SK-N-SH (cell line): ENCODE data around the gene OR56A1. TPM values are rescaled to one million over a fixed set of nuclear protein-coding genes. Genes with fewer than 3 reads are reported as not detected.

ENCODE experiments used
- CTCF ChIA-PET: fragments of 300-600, 350-600 bp; formaldehyde crosslinking; extraction: SDS; loops from one replicate; lab custom pipeline; 2021; lab: Yijun Ruan, JAX
- POLR2A ChIA-PET: fragments of 350-600 bp; sonication (Branson Sonifier 250); formaldehyde crosslinking; extraction: SDS; loops from one replicate; lab custom pipeline; 2020; ENCODE audit warnings: antibody characterized with exemption, inconsistent platforms; lab: Yijun Ruan, JAX
- DNase-seq: peaks from one replicate; pipeline ENCODE4 v3.0.0; 2012
- H2AFZ ChIP-seq: fragments of 200-600 bp; sonication (generic); 2 replicates; pipeline ENCODE4 v1.8.1; 2016; ENCODE audit warnings: antibody characterized with exemption, mild to moderate bottlenecking, low read depth
- H3F3A ChIP-seq: fragments of 200-600 bp; sonication (generic); replicated peaks from 2 replicates; pipeline ENCODE3; 2016; ENCODE audit warnings: antibody characterized with exemption, mild to moderate bottlenecking; ENCODE audit not compliant: insufficient read depth
- H3K27ac ChIP-seq, 2 experiments: fragments of 200-500 bp in 1 of 2; fragments of 200-600 bp in 1 of 2; sonication (Bioruptor generic) in 1 of 2; sonication (generic), shearing (Covaris generic) in 1 of 2; 2 replicates each; pipeline versions ENCODE4 v1.5.1 to v1.6.1; 2014 to 2016; ENCODE audit warnings: low read depth in 2 of 2, inconsistent platforms in 1 of 2, low read length in 1 of 2, mild to moderate bottlenecking in 1 of 2, mixed read lengths in 1 of 2
- H3K27me3 ChIP-seq: fragments of 200-600 bp; sonication (generic), shearing (Covaris generic); 2 replicates; pipeline ENCODE4 v1.6.1; 2016; ENCODE audit warnings: mixed run types; ENCODE audit not compliant: insufficient read depth
- H3K36me3 ChIP-seq, 2 experiments: fragments of 200-500 bp in 1 of 2; fragments of 200-600 bp in 1 of 2; sonication (Bioruptor generic) in 1 of 2; sonication (generic) in 1 of 2; replicated peaks in 1 of 2; 2 replicates each; pipeline versions ENCODE3 to v1.5.1; 2014 to 2016; ENCODE audit warnings: low read length in 1 of 2, mild to moderate bottlenecking in 1 of 2; ENCODE audit not compliant: insufficient read depth in 2 of 2, control insufficient read depth in 1 of 2
- H3K4me1 ChIP-seq, 2 experiments: fragments of 200-500 bp in 1 of 2; fragments of 200-600 bp in 1 of 2; sonication (Bioruptor generic) in 1 of 2; sonication (generic), shearing (Covaris generic) in 1 of 2; 2 replicates each; pipeline versions ENCODE4 v1.5.1 to v1.6.1; 2014 to 2016; ENCODE audit warnings: low read depth in 1 of 2, low read length in 1 of 2, mixed run types in 1 of 2; ENCODE audit not compliant: insufficient read depth in 2 of 2, control insufficient read depth in 1 of 2
- H3K4me2 ChIP-seq: fragments of 200-600 bp; sonication (generic), shearing (Covaris generic); 2 replicates; pipeline ENCODE4 v1.6.1; 2017; ENCODE audit warnings: mixed run types
- H3K4me3 ChIP-seq, 2 experiments: fragments of 200-500 bp in 1 of 2; fragments of 200-600 bp in 1 of 2; sonication (Bioruptor generic) in 1 of 2; sonication (generic), shearing (Covaris generic) in 1 of 2; 2 replicates each; pipeline versions ENCODE4 v1.5.1 to v1.8.1; 2014 to 2016; ENCODE audit warnings: low read depth in 2 of 2, inconsistent platforms in 1 of 2, low read length in 1 of 2, mild to moderate bottlenecking in 1 of 2, mixed read lengths in 1 of 2, moderate library complexity in 1 of 2
- H3K79me2 ChIP-seq: fragments of 200-600 bp; sonication (generic); 2 replicates; pipeline ENCODE4 v1.8.1; 2017; ENCODE audit warnings: mild to moderate bottlenecking; ENCODE audit not compliant: insufficient read depth
- H3K9ac ChIP-seq: fragments of 200-600 bp; sonication (generic); 2 replicates; pipeline ENCODE4 v1.6.1; 2017; ENCODE audit warnings: mixed run types
- H3K9me2 ChIP-seq: fragments of 200-600 bp; sonication (generic); 2 replicates; pipeline ENCODE4 v1.6.1; 2017; ENCODE audit warnings: mixed run types
- H3K9me3 ChIP-seq: fragments of 200-600 bp; sonication (generic); 2 replicates; pipeline ENCODE4 v1.6.1; 2017; ENCODE audit warnings: mixed run types, mild to moderate bottlenecking, moderate library complexity
- H4K20me1 ChIP-seq: fragments of 200-600 bp; sonication (generic); 2 replicates; pipeline ENCODE4 v1.6.1; 2017; ENCODE audit warnings: mild to moderate bottlenecking, mixed run types; ENCODE audit not compliant: insufficient read depth
- EP300 ChIP-seq, 2 experiments: IDR thresholded peaks; 2 replicates each; pipeline versions ENCODE4 v1.4.0 to v1.6.1; 2012; ENCODE audit warnings: borderline replicate concordance in 1 of 2, low read depth in 1 of 2, low read length in 1 of 2
- FOSL2 ChIP-seq: IDR thresholded peaks from 2 replicates; pipeline ENCODE4 v1.4.0; 2012; ENCODE audit warnings: low read depth, mild to moderate bottlenecking, moderate library complexity, borderline replicate concordance
- FOXJ3 ChIP-seq: sonication (generic); formaldehyde crosslinking; IDR thresholded peaks from 2 replicates; pipeline ENCODE4 v1.5.1; 2020; ENCODE audit warnings: mild to moderate bottlenecking, missing genetic modification reagents
- FOXM1 ChIP-seq: IDR thresholded peaks from 2 replicates; pipeline ENCODE4 v1.4.0; 2012; ENCODE audit warnings: low read depth, mild to moderate bottlenecking
- MEF2A ChIP-seq: IDR thresholded peaks from 2 replicates; pipeline ENCODE4 v1.4.0; 2012; ENCODE audit warnings: low read depth, borderline replicate concordance
- NRF1 ChIP-seq: IDR thresholded peaks from 2 replicates; pipeline ENCODE4 v1.6.1; 2012; ENCODE audit warnings: low read depth, mild to moderate bottlenecking, low read length
- PBX3 ChIP-seq: IDR thresholded peaks from 2 replicates; pipeline ENCODE4; 2012
- RCOR1 ChIP-seq: fragments of 150-350 bp; IDR thresholded peaks from 2 replicates; pipeline ENCODE4 v1.6.1; 2017; ENCODE audit warnings: antibody characterized with exemption, low read length
- RFX5 ChIP-seq: IDR thresholded peaks from 2 replicates; pipeline ENCODE4 v1.6.1; 2012; ENCODE audit warnings: mild to moderate bottlenecking, improper control_type of control experiment, low read length
- TAF1 ChIP-seq: IDR thresholded peaks from 2 replicates; pipeline ENCODE4 v1.6.1; 2012; ENCODE audit warnings: low read depth, mild to moderate bottlenecking, low read length, moderate library complexity, borderline replicate concordance
- TEAD4 ChIP-seq: IDR thresholded peaks from 2 replicates; pipeline ENCODE4 v1.4.0; 2012; ENCODE audit warnings: mild to moderate bottlenecking, borderline replicate concordance; ENCODE audit not compliant: insufficient read depth
- USF1 ChIP-seq: IDR thresholded peaks from 2 replicates; pipeline ENCODE4 v1.4.0; 2012; ENCODE audit warnings: low read depth, borderline replicate concordance
- ZBTB33 ChIP-seq: IDR thresholded peaks from 2 replicates; pipeline ENCODE4 v1.4.0; 2012; ENCODE audit warnings: low read depth, borderline replicate concordance
- WGBS: methylation state at CpG from one replicate; pipeline ENCODE4 v1.1.6; 2017; ENCODE audit warnings: low lambda C conversion rate; 5-methylcytosine and 5-hydroxymethylcytosine counted together
- polyA plus RNA-seq, 3 experiments: library from polyadenylated mRNA; depleted of rRNA; stranded (reverse); fragments of >200 nt; gene quantifications; 2 replicates each; pipeline ENCODE4 v1.2.3, GENCODE V29; 2012

Gene OR56A1
- polyA plus RNA-seq, 1 of the 3 experiments (the other 2 are of a cell fraction) = not detected

GRCh38 chr11:6006395-6006794, 24.2 kb downstream of the OR56A1 start (continued):
- TF ChIP-seq PBX3 (no peak), ZBTB33 (no peak), NRF1 (no peak)

- no peak for DNase-seq
- H2AFZ ChIP-seq = no peak overlapping the region
- ChIA-PET POLR2A (no interaction called here), CTCF (interaction anchor here (1.0 kb wide), 1 partner anchor 10 kb away, joined by 5 read pairs; no protein-coding TSS in a partner anchor)
- H3K9me2 ChIP-seq = no peaks in the 10 kb centered on the region
- H3F3A ChIP-seq = no peaks in the 10 kb centered on the region
- no peaks in the 10 kb centered on the region for H3K4me1 ChIP-seq
- no peaks in the 10 kb centered on the region for H3K9me3 ChIP-seq
- H3K27ac ChIP-seq = no peak overlapping the region
- 0% methylated on average over 7 of the region's 7 CpGs for WGBS
- H3K79me2 ChIP-seq = no peaks in the 10 kb centered on the region
- TF ChIP-seq MEF2A = no peak
- no peak for TF ChIP-seq TAF1
- TF ChIP-seq NRF1 = no peak
- no peak for TF ChIP-seq PBX3
- TF ChIP-seq USF1 = no peak
- no peak for TF ChIP-seq FOXJ3 (CRISPR knock-in tag)
- no peak for TF ChIP-seq TEAD4
- TF ChIP-seq RCOR1 = no peak
- TF ChIP-seq RFX5 = no peak
- no peak for TF ChIP-seq EP300 (IDR thresholded peaks at IDR 0.05; ENCODE audit: borderline replicate concordance in 1 of 2, low read depth in 1 of 2, low read length in 1 of 2)
- TF ChIP-seq ZBTB33 = no peak
- TF ChIP-seq FOSL2 = no peak
- TF ChIP-seq FOXM1 = no peak
- no peak overlapping the region for H3K4me2 ChIP-seq
- no peak overlapping the region for H3K9ac ChIP-seq
- no peaks in the 10 kb centered on the region for H4K20me1 ChIP-seq
- no peak overlapping the region for H3K4me3 ChIP-seq
- no peaks in the 10 kb centered on the region for H3K36me3 ChIP-seq
- H3K27me3 ChIP-seq = no peaks in the 10 kb centered on the region
Observed at GRCh38 chr11:6002202-6002699, 28.3 kb downstream of the OR56A1 start.
